H1 (cell line): ENCODE results near the gene TNFSF11. TPM values are rescaled to one million over a fixed set of nuclear protein-coding genes. Genes with fewer than 3 reads are reported as not detected.

ENCODE experiments used
- E2F6 ChIP-seq: IDR thresholded peaks from 2 replicates; pipeline ENCODE4 v1.6.1; 2012; ENCODE audit warnings: inconsistent platforms
- EGR1 ChIP-seq: IDR thresholded peaks from 2 replicates; pipeline ENCODE4 v1.6.1; 2011; ENCODE audit warnings: low read depth, low read length, borderline replicate concordance
- JUND ChIP-seq: IDR thresholded peaks from 2 replicates; pipeline ENCODE4 v1.6.1; 2011; ENCODE audit warnings: mild to moderate bottlenecking, improper control_type of control experiment, low read length
- KDM1A ChIP-seq: fragments of 200-600, 300-600 bp; sonication (generic); IDR thresholded peaks from 2 replicates; pipeline ENCODE4 v1.7.1; 2016; ENCODE audit warnings: mild to moderate bottlenecking, low read length, borderline replicate concordance
- KDM4A ChIP-seq: IDR thresholded peaks from one replicate; pipeline ENCODE4 v1.7.1; 2012; ENCODE audit warnings: low read depth, mild to moderate bottlenecking, moderate library complexity, low read length, inconsistent platforms; ENCODE audit not compliant: severe bottlenecking
- PHF8 ChIP-seq: fragments of 200-600 bp; sonication (generic); conservative IDR thresholded peaks from 2 replicates; pipeline ENCODE4 v1.7.1; 2012; ENCODE audit warnings: low read depth, mild to moderate bottlenecking, inconsistent platforms, low read length, moderate library complexity
- POLR2A ChIP-seq, 2 experiments: IDR thresholded peaks; 1 replicate in 1 of 2; 2 replicates in 1 of 2; pipeline ENCODE4 v1.6.1; 2011; ENCODE audit warnings: low read depth in 2 of 2, low read length in 2 of 2, mild to moderate bottlenecking in 2 of 2; ENCODE audit errors: control extremely low read depth in 1 of 2
- RNF2 ChIP-seq: fragments of 200-900, 300-1000 bp; sonication (generic); IDR thresholded peaks from 2 replicates; pipeline ENCODE4 v1.7.1; 2016; ENCODE audit warnings: borderline replicate concordance, low read depth, mild to moderate bottlenecking, antibody characterized with exemption, low read length; ENCODE audit not compliant: poor library complexity, severe bottlenecking; ENCODE audit errors: missing control alignments
- polyA plus RNA-seq, 7 experiments: library from polyadenylated mRNA; depleted of rRNA in 3 of 7; stranded (reverse) in 5 of 7; unstranded in 2 of 7; fragments of >200 nt in 5 of 7; fragments of 200-250 nt in 2 of 7; gene quantifications; 1 replicate in 5 of 7; 2 replicates in 1 of 7; 4 replicates in 1 of 7; pipeline versions ENCODE4 v1.2.1 to v1.2.3, GENCODE V29; 2011 to 2013; ENCODE audit warnings: missing spikeins in 2 of 7, mixed read lengths in 2 of 7
- total RNA-seq: library from RNA; stranded (reverse); fragmentation: NEBNext Ultra II Directional; extraction: Animal tissue kit (Norgen Biotek cat#: 25700); gene quantifications from 2 replicates; pipeline ENCODE4 v1.2.1, GENCODE V29; 2021
- TF ChIP-seq, protein P1 (sequence below): IDR thresholded peaks from 2 replicates; pipeline ENCODE4 v1.6.1; 2012; ENCODE audit warnings: inconsistent platforms

Gene TNFSF11
- total and polyA plus RNA-seq, 2 of the 8 experiments (the other 6 are each of a cell fraction or from before 2014, with no cell fraction given) = 9.3 to 12.0 TPM

GRCh38 chr13:42574435-42575311 is 721 bp downstream of the TNFSF11 start (continued):
- no peak for TF ChIP-seq JUND
- TF ChIP-seq RNF2 = no peak
- peak; percentile 95 for TF ChIP-seq EGR1
- peak; percentile 82 for TF ChIP-seq E2F6
- TF ChIP-seq KDM4A = peak; percentile 81
- TF ChIP-seq, protein P1, sequence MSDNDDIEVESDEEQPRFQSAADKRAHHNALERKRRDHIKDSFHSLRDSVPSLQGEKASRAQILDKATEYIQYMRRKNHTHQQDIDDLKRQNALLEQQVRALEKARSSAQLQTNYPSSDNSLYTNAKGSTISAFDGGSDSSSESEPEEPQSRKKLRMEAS = peak; percentile 88
- 0 out of 3 replicates have a peak, but pooled peaks of 1 of the 2 experiments have one; percentile 8 for TF ChIP-seq POLR2A (IDR thresholded peaks at IDR 0.05; ENCODE audit: control extremely low read depth in 1 of 2, low read depth in 2 of 2, low read length in 2 of 2)
- no peak for TF ChIP-seq KDM1A
- TF ChIP-seq PHF8 = peak; percentile 23; the same call in 1 of the 2 replicates
